ENCODE data around the gene GUCY1A1. TPM values are rescaled to one million over a fixed set of nuclear protein-coding genes. Genes with fewer than 3 reads are reported as not detected.

Gene GUCY1A1
- total RNA-seq, 1 experiment from 2014 or later = 0.20 TPM

DNA sequence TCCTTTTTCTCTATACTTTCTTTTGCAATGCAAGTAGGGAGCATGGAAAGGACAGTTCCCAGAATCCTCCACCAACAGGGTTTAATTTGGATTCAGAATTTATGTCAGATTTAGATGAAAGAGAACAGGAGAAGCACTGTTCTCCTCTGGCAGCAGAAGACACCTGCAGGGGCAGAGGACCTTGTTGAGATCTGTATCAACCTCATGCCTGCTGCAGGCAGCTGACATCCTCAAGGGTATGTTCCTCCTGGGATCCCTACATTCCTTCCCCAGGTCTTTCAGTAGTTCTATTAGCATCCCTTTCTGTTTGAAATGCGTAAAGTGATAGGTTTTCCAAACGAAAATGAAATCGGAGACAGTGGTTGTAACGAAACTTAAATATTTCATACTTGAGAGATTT, 10.6 kb upstream of the GUCY1A1 start (continued):
- TF ChIP-seq JUN (CRISPR knock-in tag; IDR thresholded peaks at IDR 0.05) = no peak

- H3K27ac Mint-ChIP-seq = no peak overlapping the region
- no peaks in the 10 kb centered on the region for H3K9me3 Mint-ChIP-seq
- ATAC-seq (no peak), DNase-seq (ENCODE audit: low spot score) (no peak)
- no peak overlapping the region for H3K4me3 Mint-ChIP-seq
- peaks cover 16% of the 10 kb centered on the region for H3K4me1 Mint-ChIP-seq
- H3K27me3 Mint-ChIP-seq (ENCODE audit: low read depth) = peaks cover 3% of the 10 kb centered on the region
- POLR2A ChIA-PET = no interaction called here
- H3K36me3 Mint-ChIP-seq = no peaks in the 10 kb centered on the region
- CTCF ChIA-PET = no interaction called here
- TF ChIP-seq CDX4 (CRISPR knock-in tag; IDR thresholded peaks at IDR 0.05; ENCODE audit: borderline replicate concordance) = no peak
- TF ChIP-seq RORB (CRISPR knock-in tag; IDR thresholded peaks at IDR 0.05) = no peak
- TF ChIP-seq, protein P1, sequence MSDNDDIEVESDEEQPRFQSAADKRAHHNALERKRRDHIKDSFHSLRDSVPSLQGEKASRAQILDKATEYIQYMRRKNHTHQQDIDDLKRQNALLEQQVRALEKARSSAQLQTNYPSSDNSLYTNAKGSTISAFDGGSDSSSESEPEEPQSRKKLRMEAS (CRISPR knock-in tag; IDR thresholded peaks at IDR 0.05) = no peak
- no peak for TF ChIP-seq ATF1 (CRISPR knock-in tag; IDR thresholded peaks at IDR 0.05)
- TF ChIP-seq, protein P2, sequence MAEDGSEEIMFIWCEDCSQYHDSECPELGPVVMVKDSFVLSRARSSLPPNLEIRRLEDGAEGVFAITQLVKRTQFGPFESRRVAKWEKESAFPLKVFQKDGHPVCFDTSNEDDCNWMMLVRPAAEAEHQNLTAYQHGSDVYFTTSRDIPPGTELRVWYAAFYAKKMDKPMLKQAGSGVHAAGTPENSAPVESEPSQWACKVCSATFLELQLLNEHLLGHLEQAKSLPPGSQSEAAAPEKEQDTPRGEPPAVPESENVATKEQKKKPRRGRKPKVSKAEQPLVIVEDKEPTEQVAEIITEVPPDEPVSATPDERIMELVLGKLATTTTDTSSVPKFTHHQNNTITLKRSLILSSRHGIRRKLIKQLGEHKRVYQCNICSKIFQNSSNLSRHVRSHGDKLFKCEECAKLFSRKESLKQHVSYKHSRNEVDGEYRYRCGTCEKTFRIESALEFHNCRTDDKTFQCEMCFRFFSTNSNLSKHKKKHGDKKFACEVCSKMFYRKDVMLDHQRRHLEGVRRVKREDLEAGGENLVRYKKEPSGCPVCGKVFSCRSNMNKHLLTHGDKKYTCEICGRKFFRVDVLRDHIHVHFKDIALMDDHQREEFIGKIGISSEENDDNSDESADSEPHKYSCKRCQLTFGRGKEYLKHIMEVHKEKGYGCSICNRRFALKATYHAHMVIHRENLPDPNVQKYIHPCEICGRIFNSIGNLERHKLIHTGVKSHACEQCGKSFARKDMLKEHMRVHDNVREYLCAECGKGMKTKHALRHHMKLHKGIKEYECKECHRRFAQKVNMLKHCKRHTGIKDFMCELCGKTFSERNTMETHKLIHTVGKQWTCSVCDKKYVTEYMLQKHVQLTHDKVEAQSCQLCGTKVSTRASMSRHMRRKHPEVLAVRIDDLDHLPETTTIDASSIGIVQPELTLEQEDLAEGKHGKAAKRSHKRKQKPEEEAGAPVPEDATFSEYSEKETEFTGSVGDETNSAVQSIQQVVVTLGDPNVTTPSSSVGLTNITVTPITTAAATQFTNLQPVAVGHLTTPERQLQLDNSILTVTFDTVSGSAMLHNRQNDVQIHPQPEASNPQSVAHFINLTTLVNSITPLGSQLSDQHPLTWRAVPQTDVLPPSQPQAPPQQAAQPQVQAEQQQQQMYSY (CRISPR knock-in tag; IDR thresholded peaks at IDR 0.05) = no peak
- TF ChIP-seq, protein P3, sequence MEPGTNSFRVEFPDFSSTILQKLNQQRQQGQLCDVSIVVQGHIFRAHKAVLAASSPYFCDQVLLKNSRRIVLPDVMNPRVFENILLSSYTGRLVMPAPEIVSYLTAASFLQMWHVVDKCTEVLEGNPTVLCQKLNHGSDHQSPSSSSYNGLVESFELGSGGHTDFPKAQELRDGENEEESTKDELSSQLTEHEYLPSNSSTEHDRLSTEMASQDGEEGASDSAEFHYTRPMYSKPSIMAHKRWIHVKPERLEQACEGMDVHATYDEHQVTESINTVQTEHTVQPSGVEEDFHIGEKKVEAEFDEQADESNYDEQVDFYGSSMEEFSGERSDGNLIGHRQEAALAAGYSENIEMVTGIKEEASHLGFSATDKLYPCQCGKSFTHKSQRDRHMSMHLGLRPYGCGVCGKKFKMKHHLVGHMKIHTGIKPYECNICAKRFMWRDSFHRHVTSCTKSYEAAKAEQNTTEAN (CRISPR knock-in tag; IDR thresholded peaks at IDR 0.05) = no peak
- TF ChIP-seq ATF2 (CRISPR knock-in tag; IDR thresholded peaks at IDR 0.05; ENCODE audit: borderline replicate concordance, low read depth) = no peak
- TF ChIP-seq TEAD1 (CRISPR knock-in tag; IDR thresholded peaks at IDR 0.05) = no peak
- TF ChIP-seq ETV6 (CRISPR knock-in tag; IDR thresholded peaks at IDR 0.05) = no peak
- TF ChIP-seq PRRX2 (CRISPR knock-in tag; IDR thresholded peaks at IDR 0.05) = no peak
- TF ChIP-seq USF2 (CRISPR knock-in tag; IDR thresholded peaks at IDR 0.05) = no peak
- no peak for TF ChIP-seq E2F5 (CRISPR knock-in tag; IDR thresholded peaks at IDR 0.05)
- TF ChIP-seq ZNF317 (CRISPR knock-in tag; IDR thresholded peaks at IDR 0.05; ENCODE audit: borderline replicate concordance, low read depth) = no peak
- TF ChIP-seq ZNF121 (CRISPR knock-in tag; IDR thresholded peaks at IDR 0.05) = no peak
Observed at GRCh38 chr4:155657169-155657568, 9.5 kb upstream of the GUCY1A1 start.

All from WTC11 (cell line).